BE2C (cell line): ENCODE data around the gene CCNL2.
"Not testable (repeated sequence)": the region's sequence is repeated elsewhere in the genome, so short reads cannot be mapped to it uniquely, and the experiment has no call there.

Experiments used
- DNase-seq: peaks from one replicate; pipeline ENCODE4 v3.0.0-alpha.2; 2020
- H3K27me3 ChIP-seq: fragments of 250-450 bp; sonication (Bioruptor Pico); 2 replicates; pipeline ENCODE4 v1.5.1; 2020; ENCODE audit warnings: mild to moderate bottlenecking
- H3K36me3 ChIP-seq: fragments of 250-450 bp; sonication (Bioruptor Pico); 2 replicates; pipeline ENCODE4 v1.5.1; 2020; ENCODE audit warnings: mild to moderate bottlenecking
- H3K4me1 ChIP-seq: fragments of 250-450 bp; sonication (Bioruptor Pico); 2 replicates; pipeline ENCODE4 v1.5.1; 2020
- H3K4me3 ChIP-seq: 2 replicates; pipeline ENCODE4 v1.5.1; 2011; ENCODE audit warnings: low read depth, low read length
- H3K9me3 ChIP-seq: fragments of 250-450 bp; sonication (Bioruptor Pico); 2 replicates; pipeline ENCODE4 v1.5.1; 2020
- TF ChIP-seq, protein P1 (sequence below): IDR thresholded peaks from 2 replicates; pipeline ENCODE4 v1.5.1; 2012; ENCODE audit warnings: mild to moderate bottlenecking, low read depth, low read length

The CCNL2 gene

DNA sequence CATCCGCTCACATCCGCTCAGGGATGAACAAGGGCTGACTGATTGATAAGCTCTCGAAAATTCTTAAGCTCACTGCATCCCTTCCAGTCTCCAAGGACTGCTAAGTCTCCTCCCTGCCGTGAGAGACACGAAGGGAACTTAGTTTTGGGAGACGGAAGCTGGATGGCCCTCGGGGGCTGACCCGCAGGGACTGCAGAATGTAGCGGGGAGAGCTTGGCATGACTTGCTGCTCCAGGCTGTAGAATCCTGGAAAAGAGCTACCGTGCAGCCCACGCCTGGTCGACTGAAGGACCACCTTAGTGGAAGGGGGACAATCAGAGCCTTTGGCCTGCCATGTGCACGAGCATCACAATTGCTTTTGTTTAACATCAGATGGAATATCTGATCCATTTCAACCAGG, 16.6 kb upstream of the CCNL2 start:
- TF ChIP-seq, protein P1, sequence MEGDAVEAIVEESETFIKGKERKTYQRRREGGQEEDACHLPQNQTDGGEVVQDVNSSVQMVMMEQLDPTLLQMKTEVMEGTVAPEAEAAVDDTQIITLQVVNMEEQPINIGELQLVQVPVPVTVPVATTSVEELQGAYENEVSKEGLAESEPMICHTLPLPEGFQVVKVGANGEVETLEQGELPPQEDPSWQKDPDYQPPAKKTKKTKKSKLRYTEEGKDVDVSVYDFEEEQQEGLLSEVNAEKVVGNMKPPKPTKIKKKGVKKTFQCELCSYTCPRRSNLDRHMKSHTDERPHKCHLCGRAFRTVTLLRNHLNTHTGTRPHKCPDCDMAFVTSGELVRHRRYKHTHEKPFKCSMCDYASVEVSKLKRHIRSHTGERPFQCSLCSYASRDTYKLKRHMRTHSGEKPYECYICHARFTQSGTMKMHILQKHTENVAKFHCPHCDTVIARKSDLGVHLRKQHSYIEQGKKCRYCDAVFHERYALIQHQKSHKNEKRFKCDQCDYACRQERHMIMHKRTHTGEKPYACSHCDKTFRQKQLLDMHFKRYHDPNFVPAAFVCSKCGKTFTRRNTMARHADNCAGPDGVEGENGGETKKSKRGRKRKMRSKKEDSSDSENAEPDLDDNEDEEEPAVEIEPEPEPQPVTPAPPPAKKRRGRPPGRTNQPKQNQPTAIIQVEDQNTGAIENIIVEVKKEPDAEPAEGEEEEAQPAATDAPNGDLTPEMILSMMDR, result no peak
- Histone ChIP-seq H3K36me3 (no peaks in the 10 kb centered on the region), H3K27me3 (no peaks in the 10 kb centered on the region), H3K4me1 (no peaks in the 10 kb centered on the region), H3K4me3 (no peak overlapping the region), H3K9me3 (no peaks in the 10 kb centered on the region)
- no peak for DNase-seq

DNA sequence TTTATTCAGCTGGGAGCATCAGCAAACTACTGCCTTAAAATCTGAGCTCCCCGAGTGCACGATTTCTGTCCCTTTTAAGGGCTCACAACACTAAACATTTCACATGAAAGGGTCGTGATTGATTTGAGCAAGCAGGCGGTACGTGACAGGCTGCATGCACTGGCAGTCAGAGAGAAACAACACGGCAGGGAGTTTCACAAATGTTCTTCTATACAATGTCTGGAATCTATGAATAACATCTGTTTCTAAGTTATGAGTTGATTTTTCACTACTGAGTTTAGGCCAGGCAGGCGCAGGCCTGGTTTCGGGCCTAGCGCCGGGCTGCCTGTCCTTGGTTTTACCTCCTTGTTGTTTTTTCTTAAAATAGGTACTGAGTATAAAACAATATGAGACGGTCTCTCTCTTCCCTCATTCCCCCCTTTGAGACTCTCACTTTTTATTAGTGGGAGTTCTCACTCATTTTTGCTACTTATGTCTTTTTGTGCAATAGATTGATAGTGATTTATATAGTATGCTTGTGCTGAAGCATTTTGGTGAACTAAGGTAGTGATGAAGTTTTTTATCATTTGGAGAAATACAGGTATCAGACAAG, 13.3 kb upstream of the CCNL2 start:
- H3K4me3 ChIP-seq, H3K27me3 ChIP-seq, H3K4me1 ChIP-seq, DNase-seq, H3K9me3 ChIP-seq: not testable (repeated sequence)
- peaks cover 10% of the 10 kb centered on the region for H3K36me3 ChIP-seq

DNA sequence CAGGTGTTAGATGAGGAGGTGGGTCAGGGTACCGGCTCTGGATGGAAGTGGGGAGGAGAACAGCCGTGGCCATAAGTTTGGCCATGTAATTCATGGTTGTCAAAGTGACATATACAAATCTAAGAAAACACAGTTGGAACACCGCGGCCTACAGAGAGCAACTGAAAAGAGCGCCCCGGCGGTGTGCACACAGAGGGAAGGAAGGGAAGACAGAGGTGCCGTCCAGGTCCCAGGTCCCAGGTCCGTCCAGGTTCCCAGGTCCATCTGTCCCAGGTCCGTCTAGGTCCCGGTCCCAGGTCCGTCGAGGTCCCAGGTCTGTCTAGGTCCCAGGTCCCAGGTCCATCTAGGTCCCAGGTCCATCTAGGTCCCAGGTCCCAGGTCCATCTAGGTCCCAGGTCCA, 12.5 kb upstream of the CCNL2 start:
- TF ChIP-seq, protein P1, result no peak
- no peak for DNase-seq
- Histone ChIP-seq H3K36me3 (peaks cover 17% of the 10 kb centered on the region), H3K9me3 (no peaks in the 10 kb centered on the region), H3K27me3 (no peaks in the 10 kb centered on the region), H3K4me1 (no peaks in the 10 kb centered on the region), H3K4me3 (no peak overlapping the region)

DNA sequence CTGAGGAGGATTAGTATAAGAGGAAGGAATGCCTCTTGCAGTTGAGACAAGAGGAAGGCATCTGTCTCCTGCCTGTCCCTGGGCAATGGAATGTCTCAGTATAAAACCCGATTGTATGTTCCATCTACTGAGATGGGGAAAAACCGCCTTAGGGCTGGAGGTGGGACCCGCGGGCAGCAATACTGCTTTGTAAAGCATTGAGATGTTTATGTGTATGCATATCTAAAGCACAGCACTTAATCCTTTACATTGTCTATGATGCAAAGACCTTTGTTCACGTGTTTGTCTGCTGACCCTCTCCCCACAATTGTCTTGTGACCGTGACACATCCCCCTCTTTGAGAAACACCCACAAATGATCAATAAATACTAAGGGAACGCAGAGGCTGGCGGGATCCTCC, 11.1 kb upstream of the CCNL2 start:
- DNase-seq, H3K27me3 ChIP-seq, H3K4me3 ChIP-seq, H3K4me1 ChIP-seq, H3K9me3 ChIP-seq: not testable (repeated sequence)
- H3K36me3 ChIP-seq, result peaks cover 28% of the 10 kb centered on the region

DNA sequence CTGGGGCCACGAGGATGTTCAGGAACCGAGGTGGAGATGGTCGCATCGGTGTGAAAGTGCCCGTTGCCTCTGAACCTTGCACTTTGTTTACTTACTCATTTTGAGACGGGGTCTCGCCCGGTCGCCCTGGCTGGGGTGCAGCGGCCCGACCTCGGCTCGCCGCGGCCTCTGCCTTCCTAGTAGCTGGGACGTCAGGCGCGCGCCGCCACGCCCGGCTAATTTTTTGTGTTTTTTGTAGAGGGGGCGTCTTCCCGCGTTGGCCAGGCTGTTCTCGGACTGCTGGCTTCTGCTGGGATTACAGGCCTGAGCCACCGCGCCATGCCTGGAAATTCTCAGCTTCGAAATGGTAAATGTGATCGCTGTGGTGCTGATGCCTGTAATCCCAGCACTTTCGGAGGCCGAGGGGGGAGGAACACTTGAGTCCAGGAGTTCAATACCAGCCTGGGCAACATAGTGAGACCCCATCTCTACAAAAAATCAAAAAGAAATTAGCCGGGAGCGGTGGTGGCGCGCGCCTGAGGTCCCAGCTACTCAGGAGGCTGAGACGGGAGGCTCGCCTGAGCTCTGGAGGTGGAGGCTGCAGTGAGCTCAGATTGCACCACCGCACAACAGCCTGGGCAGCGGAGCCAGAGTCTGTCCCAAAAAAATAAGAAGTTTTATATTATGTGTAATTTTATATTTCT, 8.6 kb upstream of the CCNL2 start:
- Histone ChIP-seq H3K9me3 (no peaks in the 10 kb centered on the region), H3K27me3 (no peaks in the 10 kb centered on the region), H3K4me1 (no peaks in the 10 kb centered on the region), H3K36me3 (peaks cover 45% of the 10 kb centered on the region), H3K4me3 (peak overlapping the region; percentile 95)
- no peak for DNase-seq
- TF ChIP-seq, protein P1, result no peak

DNA sequence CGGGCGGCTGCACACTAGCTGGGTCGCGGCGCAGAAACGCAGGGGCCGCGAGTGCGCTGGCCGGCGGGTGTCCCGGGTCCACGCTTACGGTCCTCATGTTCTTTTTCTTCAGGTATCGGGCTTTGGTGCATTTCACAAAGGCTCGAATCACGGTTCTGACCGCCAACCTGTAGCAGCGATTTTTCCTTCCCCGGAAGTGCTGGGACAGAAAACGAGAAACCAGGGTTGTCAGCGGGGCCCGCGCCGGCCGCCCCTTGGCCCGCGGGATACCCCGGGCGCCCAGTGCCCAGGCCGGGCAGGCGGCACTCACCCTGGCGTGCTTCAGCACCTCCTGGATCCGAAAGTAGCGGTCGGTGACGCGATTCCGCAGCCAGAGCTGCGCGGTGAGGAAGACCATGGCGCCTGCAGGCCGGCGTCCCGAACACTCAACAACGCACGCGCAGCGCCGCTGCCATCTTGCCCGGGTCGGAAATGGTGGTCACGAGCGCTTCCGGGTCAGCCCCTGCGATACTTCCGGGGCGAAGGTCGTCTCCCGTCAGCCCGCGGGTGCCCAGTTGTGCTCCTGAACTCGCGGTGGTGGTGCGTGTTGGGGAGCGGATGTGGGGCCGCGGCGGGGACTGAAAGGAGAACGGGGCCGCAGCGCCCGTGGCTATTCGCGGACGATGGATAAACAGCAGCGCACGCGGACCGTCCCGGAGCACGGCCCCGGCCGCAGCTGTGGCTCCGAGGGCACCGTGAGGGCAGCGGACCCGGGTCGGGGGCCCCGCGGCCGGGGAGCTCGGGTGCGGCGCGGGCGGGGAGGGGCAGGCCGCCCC, 7.9 kb upstream of the CCNL2 start, which contains the start of gene MRPL20:
MRPL20 (minus strand) TSS at position 473 of the 815 bp plus-strand sequence; CDS start at position 397, 76 bp downstream.
- TF ChIP-seq, protein P1, result no peak
- no peaks in the 10 kb centered on the region for H3K9me3 ChIP-seq
- peaks cover 52% of the 10 kb centered on the region for H3K36me3 ChIP-seq
- H3K4me1 ChIP-seq, result no peaks in the 10 kb centered on the region
- DNase-seq, result peak; percentile 95
- peak within 1 kb of the TSS; percentile 95 for H3K4me3 ChIP-seq
- H3K27me3 ChIP-seq, result no peaks in the 10 kb centered on the region
